NCI-H2081 treated with DMSO at 0.1 percent for 48 hours (cell line): Measurements from ENCODE around the gene PTCRA.

Experiments
- DNase-seq: peaks from one replicate; lab custom pipeline; 2025; lab: John Stamatoyannopoulos, UW

PTCRA gene

DNA sequence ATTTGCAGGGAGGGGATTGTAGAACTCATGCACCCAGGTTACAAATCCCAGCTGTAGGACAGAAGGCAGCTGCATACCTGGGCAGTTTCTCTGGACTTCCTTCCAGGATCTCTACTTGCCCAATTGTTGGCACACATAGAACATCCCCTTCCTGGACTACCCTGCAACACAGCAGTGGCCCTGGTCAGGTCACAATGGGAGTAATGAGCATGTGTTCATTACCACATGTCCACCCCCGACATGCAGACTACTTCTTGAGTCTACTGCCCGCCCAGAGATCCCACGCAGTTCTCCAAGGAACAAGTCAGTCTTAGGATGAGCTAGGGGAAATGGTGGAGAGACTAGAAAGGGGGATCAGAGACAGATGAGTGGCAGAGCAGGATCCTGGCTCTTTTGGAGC lies 58.1 kb downstream of the PTCRA start:
- no peak for DNase-seq

DNA sequence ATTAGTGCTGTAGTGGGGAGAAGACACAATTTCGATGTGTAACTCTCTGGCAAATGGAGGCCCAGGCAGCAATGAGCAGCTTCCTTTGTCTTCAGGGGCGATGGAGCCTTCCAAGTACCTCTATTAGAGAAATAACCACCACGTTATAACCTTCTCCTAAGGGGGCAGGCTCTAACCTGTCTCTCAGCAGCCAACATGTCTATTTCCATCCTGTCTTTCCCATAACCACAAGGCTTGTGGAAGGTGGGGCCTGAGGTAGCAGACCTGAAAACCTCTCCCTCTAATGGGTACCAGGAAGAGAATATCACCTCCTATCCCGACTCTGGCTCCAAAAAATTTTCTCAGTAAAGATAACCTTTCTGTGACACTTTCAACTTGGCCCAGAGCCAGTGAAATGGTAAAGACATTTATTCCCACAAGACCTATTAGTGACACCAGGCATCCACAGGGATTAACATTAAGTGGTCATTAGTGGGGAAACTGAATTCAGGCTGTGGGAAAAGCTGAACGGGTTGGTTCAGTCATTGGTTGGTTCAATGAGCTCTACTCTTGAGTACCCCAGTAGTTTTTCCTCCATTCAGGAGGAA lies 59.2 kb downstream of the PTCRA start:
- no peak for DNase-seq
